ENCODE results near the gene FOXJ3.
"Not testable (repeated sequence)": the region's sequence is repeated elsewhere in the genome, so short reads cannot be mapped to it uniquely, and the experiment has no call there.

Gene FOXJ3

GRCh38 chr1:42239555-42239954, 95.5 kb downstream of the FOXJ3 start:
- no peak for DNase-seq

GRCh38 chr1:42239041-42239440, 96.0 kb downstream of the FOXJ3 start:
- DNase-seq, result no peak

GRCh38 chr1:42231253-42231652, 103.8 kb downstream of the FOXJ3 start:
- no peak for DNase-seq

- no peak for DNase-seq
These were observed 106.1 kb downstream of the FOXJ3 start for GRCh38 chr1:42228938-42229337.

GRCh38 chr1:42223036-42223435, 112.0 kb downstream of the FOXJ3 start:
- DNase-seq, result no peak

- DNase-seq, result no peak
These were observed 113.0 kb downstream of the FOXJ3 start for GRCh38 chr1:42221952-42222606.

GRCh38 chr1:42221456-42221855, 113.6 kb downstream of the FOXJ3 start:
- no peak for DNase-seq

GRCh38 chr1:42219627-42220026, 115.4 kb downstream of the FOXJ3 start:
- DNase-seq, result no peak

GRCh38 chr1:42214447-42214871, 120.6 kb downstream of the FOXJ3 start:
- DNase-seq, result no peak

GRCh38 chr1:42211224-42211623, 123.8 kb downstream of the FOXJ3 start:
- no peak for DNase-seq

- no peak for DNase-seq
These were observed 124.5 kb downstream of the FOXJ3 start for GRCh38 chr1:42210421-42211133.

- DNase-seq, result no peak
These were observed 125.3 kb downstream of the FOXJ3 start for GRCh38 chr1:42209526-42210251.

- DNase-seq, result not testable (repeated sequence)
These were observed 128.1 kb downstream of the FOXJ3 start for GRCh38 chr1:42206930-42207329.

GRCh38 chr1:42206164-42206563, 128.9 kb downstream of the FOXJ3 start:
- no peak for DNase-seq

GRCh38 chr1:42201986-42202385, 133.0 kb downstream of the FOXJ3 start:
- DNase-seq, result no peak

- DNase-seq, result no peak
These were observed 136.8 kb downstream of the FOXJ3 start for GRCh38 chr1:42198251-42198650.

GRCh38 chr1:42195841-42196240, 139.2 kb downstream of the FOXJ3 start:
- DNase-seq, result no peak

- DNase-seq, result no peak
These were observed 142.9 kb downstream of the FOXJ3 start for GRCh38 chr1:42192106-42192505.

- no peak for DNase-seq
These were observed 143.7 kb downstream of the FOXJ3 start for GRCh38 chr1:42191319-42191718.

- DNase-seq, result no peak
These were observed 144.8 kb downstream of the FOXJ3 start for GRCh38 chr1:42189931-42190853.

- no peak for DNase-seq
These were observed 148.9 kb downstream of the FOXJ3 start for GRCh38 chr1:42186152-42186551.

GRCh38 chr1:42184616-42185015, 150.4 kb downstream of the FOXJ3 start:
- no peak for DNase-seq

- DNase-seq, result no peak
These were observed 151.1 kb downstream of the FOXJ3 start for GRCh38 chr1:42183957-42184268.
